Measurements from ENCODE around the gene HIGD1A.

The HIGD1A gene

DNA sequence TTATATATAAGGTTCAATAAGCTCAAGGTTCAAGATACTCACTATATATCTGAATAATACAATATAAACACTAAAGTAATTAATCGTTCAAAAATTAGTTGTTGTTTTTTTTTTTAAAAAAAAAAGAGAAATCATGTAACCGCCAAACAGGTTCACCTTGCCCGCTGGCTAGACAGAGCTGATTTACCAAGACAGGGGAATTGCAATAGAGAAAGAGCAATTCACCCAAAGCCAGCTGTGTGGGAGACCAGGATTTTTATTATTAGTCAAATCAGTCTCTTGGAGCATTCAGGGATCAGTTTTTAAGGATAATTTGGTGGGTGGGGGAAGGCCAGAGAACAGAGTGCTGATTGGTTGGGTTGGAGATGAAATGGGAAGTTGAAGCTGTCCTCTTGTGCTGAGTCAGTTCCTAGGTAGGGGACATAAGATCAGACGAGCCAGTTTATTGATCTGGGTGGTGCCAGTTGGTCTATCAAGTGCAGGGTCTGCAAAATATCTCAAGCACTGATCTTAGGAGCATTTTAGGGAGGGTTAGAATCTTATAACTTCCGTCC is 7.9 kb downstream of the HIGD1A start:
- Mint-ChIP-seq H3K9me3 (no peaks in the 10 kb centered on the region), H3K4me1 (ENCODE audit: low read depth) (peaks cover 29% of the 10 kb centered on the region), H3K27me3 (no peaks in the 10 kb centered on the region), H3K36me3 (ENCODE audit: low read depth) (peaks cover 56% of the 10 kb centered on the region), H3K4me3 (no peak overlapping the region), H3K27ac (no peak overlapping the region)
- no peak for DNase-seq

DNA sequence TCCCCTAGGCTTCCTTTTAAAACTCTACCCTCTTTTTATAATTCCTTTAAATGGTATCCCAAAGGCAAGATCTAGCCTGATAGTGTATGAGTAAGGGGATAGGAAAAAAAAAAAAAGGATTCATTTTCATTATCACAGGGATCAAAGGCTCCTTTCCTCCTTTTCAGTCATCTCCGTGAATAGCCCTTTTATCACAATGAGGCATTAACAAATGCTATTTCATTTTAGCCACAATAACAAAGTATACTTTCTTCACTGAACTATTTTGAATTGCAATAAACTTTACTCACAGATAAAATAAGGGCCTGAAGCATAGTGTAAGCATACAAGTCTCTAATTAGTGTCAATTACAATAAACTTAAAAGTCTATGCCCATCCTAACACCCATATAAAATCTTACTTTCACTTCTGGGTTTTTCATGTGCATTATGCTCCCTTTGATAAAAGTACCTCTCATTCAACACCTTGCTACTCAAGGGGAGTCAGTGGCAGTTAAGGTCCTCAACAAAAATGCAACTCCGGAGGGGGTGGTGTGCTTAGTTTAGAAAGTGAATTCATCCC is 8.6 kb downstream of the HIGD1A start:
- H3K27me3 Mint-ChIP-seq, result no peaks in the 10 kb centered on the region
- no peaks in the 10 kb centered on the region for H3K9me3 Mint-ChIP-seq
- peaks cover 54% of the 10 kb centered on the region for H3K36me3 Mint-ChIP-seq (ENCODE audit: low read depth)
- H3K4me3 Mint-ChIP-seq, result no peak overlapping the region
- DNase-seq, result no peak
- no peak overlapping the region for H3K27ac Mint-ChIP-seq
- H3K4me1 Mint-ChIP-seq (ENCODE audit: low read depth), result peaks cover 26% of the 10 kb centered on the region

DNA sequence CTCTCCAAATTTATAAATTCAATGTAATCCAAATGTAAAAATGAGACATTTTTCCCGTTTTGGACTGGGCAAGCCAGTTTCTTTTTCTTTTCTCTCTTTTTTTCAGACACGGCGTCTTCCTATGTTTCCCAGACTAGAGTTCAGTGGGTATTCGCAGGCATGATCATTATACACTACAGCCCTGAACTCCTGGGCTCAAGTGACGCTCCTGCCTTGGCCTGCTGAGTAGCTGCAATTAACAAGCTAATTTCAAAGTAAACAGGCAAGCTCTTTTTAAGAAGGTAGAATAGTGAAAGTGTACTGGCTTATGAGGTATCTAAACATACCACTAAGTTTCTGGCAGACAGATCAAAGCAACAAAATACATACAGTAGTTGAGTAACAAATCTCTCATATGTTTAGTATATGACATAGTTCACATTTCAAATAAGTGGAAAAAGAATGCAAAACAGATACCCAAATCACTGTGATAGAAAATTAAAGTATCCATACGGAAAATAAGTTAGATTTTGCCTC is 13.5 kb downstream of the HIGD1A start:
- H3K27me3 Mint-ChIP-seq, result no peaks in the 10 kb centered on the region
- no peak for DNase-seq
- H3K27ac Mint-ChIP-seq, result no peak overlapping the region
- no peak overlapping the region for H3K4me3 Mint-ChIP-seq
- peaks cover 72% of the 10 kb centered on the region for H3K36me3 Mint-ChIP-seq (ENCODE audit: low read depth)
- no peaks in the 10 kb centered on the region for H3K9me3 Mint-ChIP-seq
- H3K4me1 Mint-ChIP-seq (ENCODE audit: low read depth), result peaks cover 13% of the 10 kb centered on the region

DNA sequence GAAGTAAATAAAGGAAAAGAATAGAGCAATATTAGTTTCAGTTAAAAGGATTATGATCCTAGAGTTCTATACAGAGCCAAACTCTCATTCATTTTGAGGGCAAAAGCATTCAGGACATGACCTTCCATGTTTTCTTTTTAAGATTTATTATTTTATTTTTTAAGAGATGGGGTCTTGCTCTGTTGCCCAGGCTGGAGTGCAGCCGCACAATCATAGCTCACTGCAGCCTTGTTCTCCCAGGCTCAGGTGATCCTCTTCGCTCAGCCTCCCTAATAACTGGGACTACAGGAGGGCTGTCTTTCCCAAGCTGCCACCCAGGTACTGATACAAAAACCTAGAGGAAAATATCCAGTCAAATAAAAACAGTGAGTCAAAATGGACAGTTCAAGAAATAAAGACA is 17.7 kb downstream of the HIGD1A start:
- Mint-ChIP-seq H3K27ac (no peak overlapping the region), H3K36me3 (ENCODE audit: low read depth) (peaks cover 66% of the 10 kb centered on the region), H3K27me3 (no peaks in the 10 kb centered on the region), H3K4me1 (ENCODE audit: low read depth) (peaks cover 6% of the 10 kb centered on the region), H3K4me3 (no peak overlapping the region), H3K9me3 (no peaks in the 10 kb centered on the region)
- DNase-seq, result no peak

GRCh38 chr3:42786212-42786611 is 18.1 kb downstream of the HIGD1A start:
- Mint-ChIP-seq H3K36me3 (ENCODE audit: low read depth) (peaks cover 63% of the 10 kb centered on the region), H3K9me3 (no peaks in the 10 kb centered on the region), H3K27me3 (no peaks in the 10 kb centered on the region), H3K4me3 (no peak overlapping the region), H3K4me1 (ENCODE audit: low read depth) (peaks cover 5% of the 10 kb centered on the region), H3K27ac (no peak overlapping the region)
- DNase-seq, result no peak

DNA sequence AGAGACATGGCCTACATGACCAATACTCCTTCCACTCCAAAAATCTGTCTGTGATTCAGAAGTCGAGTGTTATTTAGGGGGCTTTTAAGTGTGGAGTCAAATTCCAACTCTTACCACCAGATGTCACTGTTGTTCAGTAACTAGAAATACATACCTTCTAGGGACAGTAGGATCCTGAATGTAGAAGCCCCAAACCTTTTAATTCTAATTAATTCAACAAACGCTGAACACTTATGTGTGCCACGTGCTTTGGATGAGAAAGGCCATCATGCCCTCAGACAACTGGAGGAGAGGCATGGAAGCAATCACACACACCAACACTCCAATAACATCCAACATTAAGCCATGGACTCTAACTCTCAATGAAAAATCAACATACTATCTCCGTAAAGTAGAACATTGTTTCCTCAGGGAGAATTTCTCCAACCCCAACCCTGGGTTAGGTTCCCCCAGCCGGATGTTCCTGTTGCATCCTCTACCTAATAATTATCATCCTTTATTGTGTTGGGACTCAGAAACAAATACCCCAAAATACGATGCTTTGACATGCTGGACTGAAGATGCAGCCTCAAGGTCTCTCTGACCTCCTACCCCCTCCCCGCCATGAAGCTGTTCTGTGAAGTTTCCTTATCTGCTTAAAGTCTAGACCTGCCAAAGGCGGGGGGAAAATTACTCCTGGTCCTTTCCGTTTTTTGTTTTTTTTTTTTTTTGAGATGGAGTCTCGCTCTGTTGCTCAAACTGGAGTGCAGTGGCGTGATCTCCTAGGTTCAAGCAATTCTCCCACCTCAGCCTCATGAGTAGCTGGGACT is 23.2 kb downstream of the HIGD1A start:
- Mint-ChIP-seq H3K4me3 (no peak overlapping the region), H3K4me1 (ENCODE audit: low read depth) (peaks cover 1% of the 10 kb centered on the region), H3K27me3 (no peaks in the 10 kb centered on the region), H3K9me3 (no peaks in the 10 kb centered on the region), H3K36me3 (ENCODE audit: low read depth) (peaks cover 39% of the 10 kb centered on the region), H3K27ac (no peak overlapping the region)
- DNase-seq, result no peak

DNA sequence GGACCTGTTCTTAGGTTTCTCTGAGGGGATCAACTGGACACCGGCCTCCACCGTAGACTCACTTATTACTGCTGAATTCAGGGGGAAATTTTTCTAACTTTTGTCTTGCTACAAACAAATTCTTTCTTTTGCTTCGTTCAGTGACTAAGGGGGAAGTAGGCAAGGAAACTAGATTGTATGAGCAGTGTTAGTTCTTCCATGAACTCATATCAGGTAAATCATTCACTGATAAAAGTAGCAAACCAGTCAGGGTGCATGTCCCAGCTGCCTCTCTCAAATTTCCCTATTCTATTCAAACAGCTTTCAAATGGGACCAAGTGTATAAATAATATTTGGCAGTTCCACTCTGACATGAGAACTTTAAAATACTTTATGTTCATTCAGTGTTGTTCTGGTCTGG is 23.9 kb downstream of the HIGD1A start:
- no peak overlapping the region for H3K27ac Mint-ChIP-seq

GRCh38 chr3:42778644-42779043 is 25.6 kb downstream of the HIGD1A start:
- no peak overlapping the region for H3K4me3 Mint-ChIP-seq
- no peak overlapping the region for H3K27ac Mint-ChIP-seq
- H3K36me3 Mint-ChIP-seq (ENCODE audit: low read depth), result peaks cover 21% of the 10 kb centered on the region
- no peak for DNase-seq
- H3K9me3 Mint-ChIP-seq, result no peaks in the 10 kb centered on the region
- peaks cover 2% of the 10 kb centered on the region for H3K4me1 Mint-ChIP-seq (ENCODE audit: low read depth)
- no peaks in the 10 kb centered on the region for H3K27me3 Mint-ChIP-seq

More for the DNA sequence above, 23.9 kb downstream of the HIGD1A start:
- Mint-ChIP-seq H3K4me3 (no peak overlapping the region), H3K9me3 (no peaks in the 10 kb centered on the region), H3K27me3 (no peaks in the 10 kb centered on the region), H3K4me1 (ENCODE audit: low read depth) (peaks cover 1% of the 10 kb centered on the region), H3K36me3 (ENCODE audit: low read depth) (peaks cover 32% of the 10 kb centered on the region)
- DNase-seq, result no peak

- Mint-ChIP-seq H3K36me3 (ENCODE audit: low read depth) (no peaks in the 10 kb centered on the region), H3K4me1 (ENCODE audit: low read depth) (peaks cover 13% of the 10 kb centered on the region), H3K9me3 (peaks cover 8% of the 10 kb centered on the region), H3K4me3 (peak overlapping the region; percentile 87), H3K27ac (peak overlapping the region; percentile 87), H3K27me3 (no peaks in the 10 kb centered on the region)
- no peak for DNase-seq
These were observed 30.9 kb downstream of the HIGD1A start for GRCh38 chr3:42773409-42773751.

DNA sequence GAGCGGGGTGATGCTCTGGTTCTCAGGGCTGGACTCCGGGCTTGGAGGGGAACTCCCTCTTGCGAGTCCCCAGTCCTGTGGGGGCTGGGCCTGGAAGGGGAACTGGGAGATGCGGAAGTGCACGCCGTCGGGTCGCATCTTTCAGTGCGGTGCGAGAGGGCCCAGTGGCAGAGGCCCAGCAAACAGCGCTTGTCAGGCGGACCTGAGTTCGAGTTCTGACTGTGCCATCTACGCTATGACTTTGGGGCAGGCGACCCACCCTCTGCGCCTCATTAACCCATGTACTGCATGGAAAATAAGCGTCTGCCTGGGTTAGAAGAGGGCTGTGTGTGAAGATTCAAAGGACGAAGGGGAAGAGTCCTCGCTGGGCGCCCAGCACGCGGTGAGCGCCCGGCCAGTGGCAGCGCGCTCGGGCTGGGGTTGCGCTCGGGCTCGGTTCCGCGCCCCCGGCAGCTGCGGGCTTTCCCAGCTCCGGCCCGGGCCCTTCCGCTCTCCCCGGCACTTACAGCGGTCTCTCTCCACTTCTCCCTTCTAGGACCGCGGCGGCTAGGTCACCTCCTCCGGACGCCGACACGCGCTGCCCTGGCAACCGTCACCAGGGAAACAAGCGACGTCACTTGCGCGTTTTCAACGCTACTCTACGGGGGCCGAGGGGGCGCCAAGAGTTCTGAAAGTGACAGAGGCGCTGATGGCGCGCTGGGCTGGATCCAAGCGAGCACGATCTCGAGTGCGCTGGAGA is 31.5 kb downstream of the HIGD1A start, which contains the start of gene CCDC13:
TSS of gene CCDC13 (minus strand) at position 584 of the 739 bp plus-strand sequence. CDS start 14,908 bp downstream, outside the sequence.
- peak within 1 kb of the TSS; percentile 87 for H3K4me3 Mint-ChIP-seq

DNA sequence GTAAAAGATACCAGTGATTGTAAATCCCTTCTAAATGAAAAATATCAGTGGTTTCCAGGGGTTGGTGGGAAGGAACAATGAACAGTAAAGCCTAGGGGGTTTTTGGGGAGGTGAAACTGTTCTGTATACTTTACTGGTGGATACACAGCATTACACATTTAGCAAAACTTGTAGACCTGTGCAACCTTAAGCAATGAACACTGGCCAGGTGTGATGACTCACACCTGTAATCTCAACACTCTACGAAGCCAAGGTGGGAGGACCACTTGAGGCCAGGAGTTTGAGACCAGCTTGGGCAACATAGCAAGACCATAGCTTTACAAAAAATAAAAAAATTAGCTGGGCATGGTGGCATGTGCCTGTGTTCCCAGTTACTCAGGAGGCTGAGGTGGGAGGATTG is 33.0 kb downstream of the HIGD1A start:
- no peak for DNase-seq
- Mint-ChIP-seq H3K27me3 (no peaks in the 10 kb centered on the region), H3K36me3 (ENCODE audit: low read depth) (no peaks in the 10 kb centered on the region), H3K9me3 (peaks cover 8% of the 10 kb centered on the region), H3K27ac (no peak overlapping the region), H3K4me3 (no peak overlapping the region), H3K4me1 (ENCODE audit: low read depth) (peaks cover 13% of the 10 kb centered on the region)

More for the DNA sequence above, 31.5 kb downstream of the HIGD1A start, which contains the start of gene CCDC13:
- H3K27me3 Mint-ChIP-seq, result no peaks in the 10 kb centered on the region
- peaks cover 13% of the 10 kb centered on the region for H3K4me1 Mint-ChIP-seq (ENCODE audit: low read depth)
- H3K36me3 Mint-ChIP-seq (ENCODE audit: low read depth), result no peaks in the 10 kb centered on the region
- peak; percentile 92 for DNase-seq
- H3K9me3 Mint-ChIP-seq, result peaks cover 8% of the 10 kb centered on the region
- H3K27ac Mint-ChIP-seq, result peak within 1 kb of the TSS; percentile 87

- H3K27me3 Mint-ChIP-seq, result no peaks in the 10 kb centered on the region
- no peaks in the 10 kb centered on the region for H3K36me3 Mint-ChIP-seq (ENCODE audit: low read depth)
- peaks cover 13% of the 10 kb centered on the region for H3K4me1 Mint-ChIP-seq (ENCODE audit: low read depth)
- DNase-seq, result no peak
- H3K4me3 Mint-ChIP-seq, result no peak overlapping the region
- H3K27ac Mint-ChIP-seq, result no peak overlapping the region
- peaks cover 8% of the 10 kb centered on the region for H3K9me3 Mint-ChIP-seq
These were observed 34.7 kb downstream of the HIGD1A start for GRCh38 chr3:42769477-42770131.

- H3K4me1 Mint-ChIP-seq (ENCODE audit: low read depth), result no peaks in the 10 kb centered on the region
- H3K27ac Mint-ChIP-seq, result no peak overlapping the region
- H3K9me3 Mint-ChIP-seq, result no peaks in the 10 kb centered on the region
- H3K4me3 Mint-ChIP-seq, result no peak overlapping the region
- no peak for DNase-seq
- no peaks in the 10 kb centered on the region for H3K36me3 Mint-ChIP-seq (ENCODE audit: low read depth)
- no peaks in the 10 kb centered on the region for H3K27me3 Mint-ChIP-seq
These were observed 39.6 kb downstream of the HIGD1A start for GRCh38 chr3:42764561-42765295.
